ENCODE results near the gene SAXO1. TPM values are rescaled to one million over a fixed set of nuclear protein-coding genes. Genes with fewer than 3 reads are reported as not detected.

Gene SAXO1
- total RNA-seq, 1 donor from 2014 or later, result 0.17 TPM

DNA sequence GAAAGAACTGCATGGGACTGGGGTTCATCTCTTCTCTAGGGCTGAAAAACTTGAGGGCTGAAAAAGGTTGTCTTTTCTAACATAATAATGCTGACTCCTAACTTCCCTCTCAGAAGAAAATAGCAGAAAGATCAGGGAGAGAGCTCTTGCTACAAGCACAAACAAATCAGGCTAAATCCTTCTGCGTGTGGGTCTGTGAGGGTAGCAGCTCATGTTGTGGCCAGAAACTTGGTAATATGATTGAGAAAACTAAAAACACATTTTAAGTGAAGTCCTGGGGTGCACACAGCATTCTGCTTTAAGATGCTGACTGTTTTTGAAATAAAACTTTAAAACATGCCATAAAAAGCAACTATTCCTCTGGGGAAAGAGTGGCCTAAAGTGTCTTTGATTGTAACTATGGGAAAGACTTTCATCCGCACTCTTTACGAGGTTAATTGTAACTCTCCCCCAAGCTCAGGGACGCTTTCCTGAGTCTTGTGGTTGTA, 56.7 kb downstream of the SAXO1 start:
- H3K27ac Mint-ChIP-seq (ENCODE audit: unreplicated experiment), result no peak overlapping the region
- H3K36me3 Mint-ChIP-seq (ENCODE audit: low read depth), result no peaks in the 10 kb centered on the region
- TF ChIP-seq, protein P1, sequence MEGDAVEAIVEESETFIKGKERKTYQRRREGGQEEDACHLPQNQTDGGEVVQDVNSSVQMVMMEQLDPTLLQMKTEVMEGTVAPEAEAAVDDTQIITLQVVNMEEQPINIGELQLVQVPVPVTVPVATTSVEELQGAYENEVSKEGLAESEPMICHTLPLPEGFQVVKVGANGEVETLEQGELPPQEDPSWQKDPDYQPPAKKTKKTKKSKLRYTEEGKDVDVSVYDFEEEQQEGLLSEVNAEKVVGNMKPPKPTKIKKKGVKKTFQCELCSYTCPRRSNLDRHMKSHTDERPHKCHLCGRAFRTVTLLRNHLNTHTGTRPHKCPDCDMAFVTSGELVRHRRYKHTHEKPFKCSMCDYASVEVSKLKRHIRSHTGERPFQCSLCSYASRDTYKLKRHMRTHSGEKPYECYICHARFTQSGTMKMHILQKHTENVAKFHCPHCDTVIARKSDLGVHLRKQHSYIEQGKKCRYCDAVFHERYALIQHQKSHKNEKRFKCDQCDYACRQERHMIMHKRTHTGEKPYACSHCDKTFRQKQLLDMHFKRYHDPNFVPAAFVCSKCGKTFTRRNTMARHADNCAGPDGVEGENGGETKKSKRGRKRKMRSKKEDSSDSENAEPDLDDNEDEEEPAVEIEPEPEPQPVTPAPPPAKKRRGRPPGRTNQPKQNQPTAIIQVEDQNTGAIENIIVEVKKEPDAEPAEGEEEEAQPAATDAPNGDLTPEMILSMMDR (IDR thresholded peaks at IDR 0.05), result no peak
- peaks cover 1% of the 10 kb centered on the region for H3K27me3 Mint-ChIP-seq (ENCODE audit: low read depth)
- no peak for DNase-seq (ENCODE audit: low spot score)
- no peak overlapping the region for H3K4me3 Mint-ChIP-seq (ENCODE audit: unreplicated experiment)
- no peaks in the 10 kb centered on the region for H3K9me3 Mint-ChIP-seq (ENCODE audit: low read depth)
- H3K4me1 Mint-ChIP-seq (ENCODE audit: low read depth), result peaks cover 23% of the 10 kb centered on the region

DNA sequence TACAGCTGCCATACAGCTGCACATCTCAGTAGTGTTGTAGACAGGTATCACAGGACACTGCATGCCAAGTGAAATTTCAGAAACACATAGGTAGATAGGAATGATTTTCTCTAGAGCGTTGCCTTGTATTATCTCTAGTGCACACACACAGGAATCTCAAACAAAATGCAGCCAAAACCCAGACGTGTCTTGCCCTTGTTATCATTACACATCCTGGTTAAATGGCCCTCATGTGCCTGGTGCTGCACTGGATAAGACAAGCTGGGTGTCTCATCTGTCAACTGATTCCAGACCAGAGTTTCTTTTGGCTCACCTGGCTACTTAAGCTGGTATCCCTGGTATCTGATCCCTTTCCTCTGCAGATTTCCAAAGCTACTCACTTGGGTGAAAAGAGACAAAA, 59.7 kb downstream of the SAXO1 start:
- Mint-ChIP-seq H3K27ac (ENCODE audit: unreplicated experiment) (no peak overlapping the region), H3K4me3 (ENCODE audit: unreplicated experiment) (no peak overlapping the region), H3K36me3 (ENCODE audit: low read depth) (no peaks in the 10 kb centered on the region), H3K27me3 (ENCODE audit: low read depth) (peaks cover 3% of the 10 kb centered on the region), H3K4me1 (ENCODE audit: low read depth) (peaks cover 16% of the 10 kb centered on the region), H3K9me3 (ENCODE audit: low read depth) (no peaks in the 10 kb centered on the region)
- TF ChIP-seq, protein P1 (IDR thresholded peaks at IDR 0.05), result no peak
- DNase-seq (ENCODE audit: low spot score), result no peak

DNA sequence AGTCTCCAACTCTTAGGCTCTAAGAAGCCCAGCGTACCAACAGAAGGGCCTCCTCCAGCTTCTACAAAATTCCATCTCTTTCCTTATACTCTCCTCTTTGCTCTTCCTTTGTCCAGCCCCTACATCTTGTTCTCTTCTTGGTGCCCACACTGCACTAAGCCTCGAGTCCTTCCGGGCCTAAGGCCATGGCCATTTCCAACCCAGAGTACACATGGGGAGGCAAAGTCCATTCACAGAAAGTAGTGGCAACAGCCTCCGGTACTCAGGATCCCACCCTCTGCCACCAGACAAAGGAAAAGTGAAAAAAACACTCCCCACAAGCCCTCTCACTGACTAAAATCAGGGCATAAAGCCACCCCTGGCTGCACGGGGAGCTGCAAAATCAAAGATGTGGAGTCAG, 60.3 kb downstream of the SAXO1 start:
- DNase-seq (ENCODE audit: low spot score), result no peak
- no peaks in the 10 kb centered on the region for H3K36me3 Mint-ChIP-seq (ENCODE audit: low read depth)
- H3K27me3 Mint-ChIP-seq (ENCODE audit: low read depth), result peaks cover 5% of the 10 kb centered on the region
- H3K27ac Mint-ChIP-seq (ENCODE audit: unreplicated experiment), result no peak overlapping the region
- TF ChIP-seq, protein P1 (IDR thresholded peaks at IDR 0.05), result no peak
- H3K4me3 Mint-ChIP-seq (ENCODE audit: unreplicated experiment), result no peak overlapping the region
- peaks cover 16% of the 10 kb centered on the region for H3K4me1 Mint-ChIP-seq (ENCODE audit: low read depth)
- H3K9me3 Mint-ChIP-seq (ENCODE audit: low read depth), result peaks cover 2% of the 10 kb centered on the region

DNA sequence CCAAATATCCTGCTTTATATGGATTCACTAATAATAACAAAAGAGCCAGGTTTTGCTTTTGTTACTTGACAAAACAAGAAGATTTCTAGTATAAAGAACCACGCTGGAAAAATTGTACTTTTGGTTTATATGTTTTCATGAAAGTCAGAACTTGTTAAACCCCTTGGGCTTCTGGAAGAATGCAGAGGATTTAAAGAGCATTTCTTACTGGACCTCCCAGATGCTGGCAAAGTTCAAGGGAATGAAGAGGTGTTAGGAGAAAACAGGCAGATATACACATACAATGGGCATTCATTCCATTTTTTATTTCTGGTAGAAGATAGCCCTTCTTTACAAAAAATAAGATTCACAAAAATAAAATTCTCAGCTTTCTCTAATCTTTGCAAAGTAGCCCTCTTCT, 61.1 kb downstream of the SAXO1 start:
- TF ChIP-seq, protein P1 (IDR thresholded peaks at IDR 0.05), result no peak
- H3K9me3 Mint-ChIP-seq (ENCODE audit: low read depth), result peaks cover 2% of the 10 kb centered on the region
- no peak overlapping the region for H3K27ac Mint-ChIP-seq (ENCODE audit: unreplicated experiment)
- no peak for DNase-seq (ENCODE audit: low spot score)
- H3K4me3 Mint-ChIP-seq (ENCODE audit: unreplicated experiment), result no peak overlapping the region
- H3K4me1 Mint-ChIP-seq (ENCODE audit: low read depth), result peaks cover 15% of the 10 kb centered on the region
- H3K27me3 Mint-ChIP-seq (ENCODE audit: low read depth), result peaks cover 5% of the 10 kb centered on the region
- no peaks in the 10 kb centered on the region for H3K36me3 Mint-ChIP-seq (ENCODE audit: low read depth)

DNA sequence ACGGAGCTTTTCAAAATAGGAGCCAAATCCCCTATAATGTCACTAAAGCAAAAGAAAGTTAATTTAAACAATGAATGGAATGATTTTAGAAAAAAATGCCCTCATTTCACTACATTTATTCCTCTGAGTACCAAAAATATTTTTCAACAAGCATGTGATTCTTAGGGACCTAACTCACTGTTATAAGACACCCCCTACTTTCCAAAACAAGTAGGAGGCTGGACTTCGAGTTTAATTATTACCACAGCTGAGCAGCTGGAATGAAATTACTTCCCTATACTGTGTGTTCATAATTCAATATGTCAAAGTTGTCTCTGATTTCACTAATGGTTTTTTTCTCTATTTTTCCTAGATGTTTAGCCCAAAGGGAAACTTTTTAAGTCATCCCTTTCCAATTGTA, 61.6 kb downstream of the SAXO1 start:
- Mint-ChIP-seq H3K36me3 (ENCODE audit: low read depth) (no peaks in the 10 kb centered on the region), H3K4me3 (ENCODE audit: unreplicated experiment) (no peak overlapping the region), H3K9me3 (ENCODE audit: low read depth) (peaks cover 4% of the 10 kb centered on the region), H3K27ac (ENCODE audit: unreplicated experiment) (no peak overlapping the region), H3K4me1 (ENCODE audit: low read depth) (peaks cover 10% of the 10 kb centered on the region), H3K27me3 (ENCODE audit: low read depth) (peaks cover 9% of the 10 kb centered on the region)
- DNase-seq (ENCODE audit: low spot score), result no peak
- TF ChIP-seq, protein P1 (IDR thresholded peaks at IDR 0.05), result no peak

All from chondrocyte (in vitro differentiated cells).